ENCODE measurements around the gene RUNX1.

GRCh38 chr21:34949499-34949898, 99.6 kb downstream of the RUNX1 start:
- TF ChIP-seq CTCF (IDR thresholded peaks at IDR 0.05): no peak
- no peak for TF ChIP-seq POLR2A (IDR thresholded peaks at IDR 0.05)
- TF ChIP-seq EP300 (IDR thresholded peaks at IDR 0.05): no peak
